Breast epithelium (tissue), 4 donors: ENCODE results near the gene MAP3K5. TPM values are rescaled to one million over a fixed set of nuclear protein-coding genes. Genes with fewer than 3 reads are reported as not detected.
A peak's percentile ranks its signal among the peaks of the same experiment; 100 is the strongest.

Source experiments
- DNase-seq, 2 donors: peaks; one replicate each; pipeline ENCODE4 v3.0.0-alpha.2; 2019; ENCODE audit warnings: low spot score in 2 of 2
- H3K27ac ChIP-seq, 2 donors: fragments of 200-600 bp; sonication (generic) in 1 of 2; one replicate each; pipeline ENCODE4 v1.5.1; 2016 to 2019; ENCODE audit warnings: mild to moderate bottlenecking in 1 of 2
- H3K27me3 ChIP-seq, 2 donors: fragments of 200-600 bp; sonication (generic) in 1 of 2; one replicate each; pipeline versions ENCODE4 v1.5.1 to v1.6.0; 2017 to 2019; ENCODE audit warnings: control low read depth in 1 of 2, mild to moderate bottlenecking in 1 of 2
- H3K36me3 ChIP-seq: fragments of 200-600 bp; one replicate; pipeline ENCODE4 v1.5.1; 2019
- H3K4me1 ChIP-seq, 2 donors: fragments of 200-600 bp; sonication (generic); one replicate each; pipeline ENCODE4 v1.5.1; 2016 to 2019; ENCODE audit warnings: control low read depth in 1 of 2
- H3K4me3 ChIP-seq, 3 donors: fragments of 200-600 bp; sonication (generic); 1 replicate in 2 of 3; 2 replicates in 1 of 3; pipeline ENCODE4 v1.5.1; 2016 to 2019; ENCODE audit warnings: mild to moderate bottlenecking in 3 of 3, moderate library complexity in 2 of 3
- H3K9me3 ChIP-seq, 2 donors: fragments of 200-600 bp; sonication (generic) in 1 of 2; one replicate each; pipeline ENCODE4 v1.5.1; 2016 to 2019; ENCODE audit warnings: control low read depth in 1 of 2
- POLR2A ChIP-seq: fragments of 450-650 bp; IDR thresholded peaks from one replicate; pipeline ENCODE4 v1.6.1; 2016; ENCODE audit warnings: antibody characterized with exemption, mild to moderate bottlenecking, moderate library complexity
- POLR2AphosphoS5 ChIP-seq, 3 donors: sonication (generic); formaldehyde crosslinking; IDR thresholded peaks; one replicate each; pipeline ENCODE4 v1.6.1; 2017; ENCODE audit warnings: antibody characterized with exemption in 3 of 3
- intact Hi-C: fragments of 100-400 bp; cut with DNase I; formaldehyde crosslinking; loops from one replicate; pipeline ENCODE4 v1.15.1; 2023; ENCODE audit warnings: low total_unique reads
- total RNA-seq, 3 donors: library from RNA; depleted of rRNA; stranded (reverse); fragments of >200 nt; gene quantifications; one replicate each; pipeline ENCODE4 v1.1.0, GENCODE V29; 2016
- TF ChIP-seq, protein P1 (sequence below), 3 donors: fragments of 450-650 bp; IDR thresholded peaks; one replicate each; pipeline ENCODE4 v1.5.1; 2016 to 2017; ENCODE audit warnings: antibody characterized with exemption in 3 of 3, mild to moderate bottlenecking in 3 of 3, moderate library complexity in 3 of 3

Gene MAP3K5
- total RNA-seq, 3 donors from 2014 or later = 18.6 to 40.0 (median 33.2) TPM

DNA sequence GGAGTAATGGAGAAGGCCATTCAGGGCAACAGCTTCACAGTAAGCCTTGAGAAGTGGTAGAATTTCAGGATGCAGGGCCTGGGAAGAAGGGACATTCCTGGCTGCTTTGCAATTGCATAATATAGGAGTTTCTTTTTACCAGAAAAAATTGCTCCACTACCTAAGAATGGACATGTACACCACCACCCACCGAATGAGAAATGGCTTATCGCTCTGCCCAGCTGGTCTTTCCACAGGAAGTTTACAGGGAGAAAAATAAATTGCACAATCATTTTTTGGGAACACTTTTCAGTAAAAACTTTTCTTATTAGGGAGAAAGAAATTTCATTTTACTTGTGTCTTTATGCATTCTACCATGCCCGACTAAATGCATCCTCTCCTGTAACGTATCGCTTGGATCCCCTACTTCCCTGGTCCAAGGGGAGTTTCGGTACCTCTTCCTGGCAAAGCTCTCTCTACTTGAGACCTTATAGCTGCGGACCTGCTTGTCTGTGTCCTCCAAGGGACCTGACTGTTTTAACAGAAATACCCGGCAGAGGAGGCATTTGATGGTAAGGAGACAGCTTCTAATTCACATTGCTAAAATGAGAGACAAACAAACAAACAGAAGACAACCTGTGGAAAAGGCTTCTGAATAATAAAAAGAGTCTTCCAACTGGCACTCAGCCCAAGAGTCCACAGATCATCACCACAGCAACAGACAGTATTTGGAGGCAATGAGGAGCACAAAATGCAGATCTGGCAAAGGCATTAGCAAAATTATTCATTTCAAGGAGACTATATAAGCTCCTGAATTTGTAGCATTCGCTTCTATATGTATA lies 54.2 kb downstream of the MAP3K5 start:
- Histone ChIP-seq H3K27me3 (no peaks in the 10 kb centered on the region), H3K4me3 (peak overlapping the region in 1 of 3 donors; percentile 15), H3K27ac (peak overlapping the region; percentile 61 to 76), H3K4me1 (peaks cover 0 to 3% of the 10 kb centered on the region in 2 donors), H3K36me3 (no peaks in the 10 kb centered on the region), H3K9me3 (no peaks in the 10 kb centered on the region)
- TF ChIP-seq, protein P1, sequence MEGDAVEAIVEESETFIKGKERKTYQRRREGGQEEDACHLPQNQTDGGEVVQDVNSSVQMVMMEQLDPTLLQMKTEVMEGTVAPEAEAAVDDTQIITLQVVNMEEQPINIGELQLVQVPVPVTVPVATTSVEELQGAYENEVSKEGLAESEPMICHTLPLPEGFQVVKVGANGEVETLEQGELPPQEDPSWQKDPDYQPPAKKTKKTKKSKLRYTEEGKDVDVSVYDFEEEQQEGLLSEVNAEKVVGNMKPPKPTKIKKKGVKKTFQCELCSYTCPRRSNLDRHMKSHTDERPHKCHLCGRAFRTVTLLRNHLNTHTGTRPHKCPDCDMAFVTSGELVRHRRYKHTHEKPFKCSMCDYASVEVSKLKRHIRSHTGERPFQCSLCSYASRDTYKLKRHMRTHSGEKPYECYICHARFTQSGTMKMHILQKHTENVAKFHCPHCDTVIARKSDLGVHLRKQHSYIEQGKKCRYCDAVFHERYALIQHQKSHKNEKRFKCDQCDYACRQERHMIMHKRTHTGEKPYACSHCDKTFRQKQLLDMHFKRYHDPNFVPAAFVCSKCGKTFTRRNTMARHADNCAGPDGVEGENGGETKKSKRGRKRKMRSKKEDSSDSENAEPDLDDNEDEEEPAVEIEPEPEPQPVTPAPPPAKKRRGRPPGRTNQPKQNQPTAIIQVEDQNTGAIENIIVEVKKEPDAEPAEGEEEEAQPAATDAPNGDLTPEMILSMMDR (IDR thresholded peaks at IDR 0.05) = no peak
- peak in 1 of 3 donors; percentile 63 for TF ChIP-seq POLR2AphosphoS5 (IDR thresholded peaks at IDR 0.05)
- DNase-seq = no peak
- intact Hi-C loops = no loop called here

DNA sequence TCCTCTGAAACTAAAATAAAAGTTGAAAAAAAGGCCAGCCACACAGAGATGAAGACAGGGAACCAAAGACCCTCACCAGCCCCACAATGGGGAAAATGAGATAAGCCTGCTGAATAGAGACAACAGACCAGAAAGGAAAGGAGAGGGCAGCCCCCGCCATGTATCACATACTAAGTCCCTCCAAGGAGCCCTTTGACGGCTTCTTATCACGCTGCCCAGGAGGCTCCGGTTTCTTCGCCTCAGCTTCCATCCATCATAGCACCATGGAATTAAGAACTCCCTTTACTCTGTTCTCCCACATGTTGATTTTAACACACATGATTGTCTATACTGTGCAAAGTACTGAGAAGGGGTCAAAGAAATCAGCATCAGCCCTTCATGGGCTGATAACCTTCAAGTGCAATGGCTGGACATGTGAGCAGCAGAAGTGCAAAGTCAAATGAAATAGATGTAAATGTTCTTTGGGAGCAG lies 54.9 kb downstream of the MAP3K5 start:
- no peak for DNase-seq
- no peaks in the 10 kb centered on the region for H3K9me3 ChIP-seq
- TF ChIP-seq, protein P1 (IDR thresholded peaks at IDR 0.05) = no peak
- H3K27ac ChIP-seq = peak overlapping the region; percentile 36 to 76
- H3K4me1 ChIP-seq = peaks cover 0 to 3% of the 10 kb centered on the region in 2 donors
- no peak overlapping the region for H3K4me3 ChIP-seq
- H3K27me3 ChIP-seq = no peaks in the 10 kb centered on the region
- H3K36me3 ChIP-seq = no peaks in the 10 kb centered on the region
- intact Hi-C loops = no loop called here

DNA sequence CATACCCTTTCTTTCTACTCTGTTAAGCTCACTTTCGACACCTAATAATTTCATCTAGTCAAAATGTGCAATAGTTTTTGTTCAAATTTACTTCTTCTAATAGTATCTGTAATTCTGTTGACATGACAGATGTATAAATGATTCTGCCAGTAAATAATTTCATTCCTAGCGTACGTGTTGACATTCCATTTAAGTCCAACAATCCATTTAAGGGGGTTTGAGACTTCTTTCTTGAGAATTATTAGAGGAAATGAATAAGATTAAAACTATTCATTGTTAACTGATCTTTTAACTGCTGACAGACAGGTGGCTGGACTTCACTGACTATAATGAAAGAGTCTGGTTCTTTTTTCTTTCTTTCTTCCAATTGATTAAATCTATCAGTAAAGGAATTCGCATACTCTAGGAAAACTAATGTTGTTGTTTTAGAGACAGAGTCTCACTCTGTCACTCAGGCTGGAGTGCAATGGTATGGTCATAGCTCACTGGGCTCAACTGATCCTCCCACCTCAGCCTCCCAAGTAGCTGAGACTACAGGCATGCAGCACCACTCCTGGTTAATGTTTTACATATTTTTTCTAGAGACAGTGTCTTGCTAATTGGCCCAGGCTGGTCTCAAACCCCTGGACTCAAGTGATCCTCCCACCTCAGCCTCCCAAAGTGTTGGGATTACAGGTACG lies 55.9 kb downstream of the MAP3K5 start:
- peak overlapping the region in 1 of 2 donors; percentile 56 for H3K27ac ChIP-seq
- DNase-seq = no peak
- intact Hi-C loops = no loop called here
- H3K27me3 ChIP-seq = no peaks in the 10 kb centered on the region
- no peak for TF ChIP-seq POLR2A
- TF ChIP-seq, protein P1 (IDR thresholded peaks at IDR 0.05) = no peak
- TF ChIP-seq POLR2AphosphoS5 (IDR thresholded peaks at IDR 0.05) = no peak
- H3K4me1 ChIP-seq = peaks cover 0 to 3% of the 10 kb centered on the region in 2 donors
- H3K36me3 ChIP-seq = no peaks in the 10 kb centered on the region
- H3K4me3 ChIP-seq = no peak overlapping the region
- H3K9me3 ChIP-seq = no peaks in the 10 kb centered on the region

DNA sequence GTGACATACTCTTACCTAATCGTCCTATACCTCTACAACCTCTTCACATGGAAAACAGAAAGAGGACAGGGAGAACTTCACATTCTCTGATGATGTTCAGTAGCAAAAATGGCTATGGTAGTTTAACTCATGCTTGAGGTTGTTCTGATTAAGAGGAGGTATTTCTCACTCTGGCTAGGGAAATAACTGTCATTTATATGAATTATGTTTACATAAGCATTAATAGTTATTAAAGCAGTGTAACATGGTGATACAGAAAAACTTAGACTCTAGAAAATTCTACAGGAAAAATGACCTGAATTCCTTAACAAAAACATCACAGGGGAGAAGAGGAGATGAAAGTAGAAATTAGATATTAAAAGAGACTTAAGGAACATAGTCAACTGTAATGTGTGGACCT lies 57.3 kb downstream of the MAP3K5 start:
- H3K27ac ChIP-seq = no peak overlapping the region

More for the DNA sequence above, 57.3 kb downstream of the MAP3K5 start:
- intact Hi-C loops = no loop called here
- Histone ChIP-seq H3K9me3 (no peaks in the 10 kb centered on the region), H3K36me3 (no peaks in the 10 kb centered on the region), H3K4me3 (no peak overlapping the region), H3K27me3 (no peaks in the 10 kb centered on the region), H3K4me1 (peaks cover 0 to 3% of the 10 kb centered on the region in 2 donors)
- no peak for DNase-seq
- TF ChIP-seq POLR2A (no peak), POLR2AphosphoS5 (IDR thresholded peaks at IDR 0.05) (no peak)
- TF ChIP-seq, protein P1 (IDR thresholded peaks at IDR 0.05) = no peak
